HEK293 (cell line): ENCODE measurements around the gene TAF11L14.

Experiments used
- CTCF ChIA-PET: fragments of 350-600 bp; formaldehyde crosslinking; extraction: SDS; loops from one replicate; lab custom pipeline; 2021; ENCODE audit warnings: antibody characterized with exemption; lab: Yijun Ruan, JAX
- POLR2A ChIA-PET: fragments of 300-600 bp; formaldehyde crosslinking; extraction: SDS; loops from one replicate; lab custom pipeline; 2020; ENCODE audit warnings: antibody characterized with exemption, inconsistent platforms; lab: Yijun Ruan, JAX
- H3K27ac ChIP-seq: fragments of 200-500 bp; sonication (Bioruptor generic); 2 replicates; pipeline ENCODE4 v1.5.1; 2014; ENCODE audit warnings: low read depth, low read length, control low read depth, inconsistent platforms; ENCODE audit errors: extremely low read depth
- H3K36me3 ChIP-seq, 2 experiments: fragments of 200-500 bp in 1 of 2; sonication (Bioruptor generic) in 1 of 2; 1 replicate in 1 of 2; 2 replicates in 1 of 2; pipeline ENCODE4 v1.5.1; 2014 to 2017; ENCODE audit warnings: inconsistent platforms in 2 of 2, low read length in 2 of 2; ENCODE audit not compliant: control insufficient read depth in 2 of 2, insufficient read depth in 1 of 2
- H3K4me1 ChIP-seq: fragments of 200-500 bp; sonication (Bioruptor generic); 2 replicates; pipeline ENCODE4 v1.5.1; 2014; ENCODE audit warnings: mild to moderate bottlenecking, low read length, inconsistent platforms; ENCODE audit not compliant: control insufficient read depth, insufficient read depth
- H3K4me3 ChIP-seq: 2 replicates; pipeline ENCODE4 v1.5.1; 2011; ENCODE audit warnings: low read depth, mild to moderate bottlenecking, control low read depth, low read length, moderate library complexity
- H3K9me3 ChIP-seq: fragments of 200-500 bp; sonication (Bioruptor generic); 2 replicates; pipeline ENCODE4 v1.5.1; 2014; ENCODE audit warnings: low read depth, low read length, inconsistent platforms; ENCODE audit not compliant: control insufficient read depth, insufficient read depth
- GLI2 ChIP-seq: fragments of 450-650 bp; formaldehyde crosslinking; IDR thresholded peaks from 2 replicates; pipeline ENCODE4; 2017; ENCODE audit warnings: missing biosample characterization, missing genetic modification characterization, low read depth, borderline replicate concordance
- REPIN1 ChIP-seq: fragments of 450-650 bp; formaldehyde crosslinking; IDR thresholded peaks from 2 replicates; pipeline ENCODE4 v1.5.1; 2017; ENCODE audit warnings: missing biosample characterization, missing genetic modification characterization, low read depth
- ZBTB44 ChIP-seq: fragments of 450-650 bp; IDR thresholded peaks from 2 replicates; pipeline ENCODE4 v1.5.1; 2018; ENCODE audit warnings: missing biosample characterization, mild to moderate bottlenecking, missing genetic modification characterization
- ZBTB8A ChIP-seq: fragments of 450-650 bp; formaldehyde crosslinking; IDR thresholded peaks from 2 replicates; pipeline ENCODE4 v1.5.1; 2016; ENCODE audit warnings: missing biosample characterization, missing genetic modification characterization
- ZNF121 ChIP-seq: fragments of 450-650 bp; formaldehyde crosslinking; IDR thresholded peaks from 2 replicates; pipeline ENCODE4 v1.5.1; 2016; ENCODE audit warnings: missing biosample characterization, missing genetic modification characterization
- ZNF133 ChIP-seq: fragments of 450-650 bp; formaldehyde crosslinking; IDR thresholded peaks from 2 replicates; pipeline ENCODE4 v1.5.1; 2016; ENCODE audit warnings: missing biosample characterization, missing genetic modification characterization
- ZNF155 ChIP-seq: fragments of 450-650 bp; formaldehyde crosslinking; IDR thresholded peaks from 2 replicates; pipeline ENCODE4 v1.5.1; 2016; ENCODE audit warnings: missing biosample characterization, missing genetic modification characterization
- ZNF174 ChIP-seq: fragments of 450-650 bp; formaldehyde crosslinking; IDR thresholded peaks from 2 replicates; pipeline ENCODE4 v1.5.0; 2017; ENCODE audit warnings: missing biosample characterization, mild to moderate bottlenecking, missing genetic modification characterization
- ZNF211 ChIP-seq: fragments of 450-650 bp; formaldehyde crosslinking; IDR thresholded peaks from 2 replicates; pipeline ENCODE4 v1.5.1; 2016; ENCODE audit warnings: low read depth, missing biosample characterization, missing genetic modification characterization
- ZNF248 ChIP-seq: fragments of 450-650 bp; formaldehyde crosslinking; IDR thresholded peaks from 2 replicates; pipeline ENCODE4 v1.5.1; 2017; ENCODE audit warnings: missing biosample characterization, missing genetic modification characterization
- ZNF423 ChIP-seq: fragments of 450-650 bp; formaldehyde crosslinking; IDR thresholded peaks from 2 replicates; pipeline ENCODE4 v1.5.1; 2016; ENCODE audit warnings: missing biosample characterization, missing genetic modification characterization
- ZNF518A ChIP-seq: fragments of 450-650 bp; formaldehyde crosslinking; conservative IDR thresholded peaks from 2 replicates; pipeline ENCODE4 v1.5.1; 2016; ENCODE audit warnings: low read depth, missing biosample characterization, missing genetic modification characterization
- ZNF549 ChIP-seq: fragments of 450-650 bp; IDR thresholded peaks from 2 replicates; pipeline ENCODE4 v1.5.1; 2018; ENCODE audit warnings: missing biosample characterization, missing genetic modification characterization, mild to moderate bottlenecking, inconsistent platforms, moderate library complexity
- ZNF596 ChIP-seq: fragments of 450-650 bp; IDR thresholded peaks from 2 replicates; pipeline ENCODE4 v1.5.0; 2018; ENCODE audit warnings: missing biosample characterization, mild to moderate bottlenecking, missing genetic modification characterization, moderate library complexity
- ZNF600 ChIP-seq: fragments of 450-650 bp; formaldehyde crosslinking; IDR thresholded peaks from 2 replicates; pipeline ENCODE4 v1.5.1; 2016; ENCODE audit warnings: missing biosample characterization, missing genetic modification characterization
- ZSCAN4 ChIP-seq: fragments of 450-650 bp; formaldehyde crosslinking; IDR thresholded peaks from 2 replicates; pipeline ENCODE4 v1.5.1; 2017; ENCODE audit warnings: missing biosample characterization, missing genetic modification characterization
- TF ChIP-seq, protein P1 (sequence below): fragments of 450-650 bp; formaldehyde crosslinking; IDR thresholded peaks from 2 replicates; pipeline ENCODE4 v1.5.1; 2016; ENCODE audit warnings: missing biosample characterization, missing genetic modification characterization, borderline replicate concordance
- TF ChIP-seq, protein P2 (sequence below): fragments of 450-650 bp; formaldehyde crosslinking; IDR thresholded peaks from 2 replicates; pipeline ENCODE4 v1.5.1; 2016; ENCODE audit warnings: missing biosample characterization, missing genetic modification characterization

Gene TAF11L14

GRCh38 chr5:17619354-17619753 lies 14.9 kb upstream of the TAF11L14 start:
- POLR2A ChIA-PET = interaction anchor here (0.6 kb wide), 1 partner anchor 402 kb away, joined by 3 read pairs; no protein-coding TSS in a partner anchor
- TF ChIP-seq ZBTB8A (tag by site-specific recombination) (no peak), GLI2 (no peak), ZNF549 (tag by site-specific recombination) (no peak), ZNF174 (tag by site-specific recombination) (no peak), ZNF211 (tag by site-specific recombination) (no peak), ZNF423 (tag by site-specific recombination) (no peak), ZNF518A (tag by site-specific recombination) (no peak), ZNF155 (tag by site-specific recombination) (no peak), ZNF596 (tag by site-specific recombination) (no peak), ZNF133 (tag by site-specific recombination) (no peak), ZNF248 (tag by site-specific recombination) (no peak), ZBTB44 (tag by site-specific recombination) (no peak), ZSCAN4 (tag by site-specific recombination) (no peak), REPIN1 (tag by site-specific recombination) (no peak), ZNF600 (no peak), ZNF121 (tag by site-specific recombination) (no peak)
- TF ChIP-seq, protein P1, sequence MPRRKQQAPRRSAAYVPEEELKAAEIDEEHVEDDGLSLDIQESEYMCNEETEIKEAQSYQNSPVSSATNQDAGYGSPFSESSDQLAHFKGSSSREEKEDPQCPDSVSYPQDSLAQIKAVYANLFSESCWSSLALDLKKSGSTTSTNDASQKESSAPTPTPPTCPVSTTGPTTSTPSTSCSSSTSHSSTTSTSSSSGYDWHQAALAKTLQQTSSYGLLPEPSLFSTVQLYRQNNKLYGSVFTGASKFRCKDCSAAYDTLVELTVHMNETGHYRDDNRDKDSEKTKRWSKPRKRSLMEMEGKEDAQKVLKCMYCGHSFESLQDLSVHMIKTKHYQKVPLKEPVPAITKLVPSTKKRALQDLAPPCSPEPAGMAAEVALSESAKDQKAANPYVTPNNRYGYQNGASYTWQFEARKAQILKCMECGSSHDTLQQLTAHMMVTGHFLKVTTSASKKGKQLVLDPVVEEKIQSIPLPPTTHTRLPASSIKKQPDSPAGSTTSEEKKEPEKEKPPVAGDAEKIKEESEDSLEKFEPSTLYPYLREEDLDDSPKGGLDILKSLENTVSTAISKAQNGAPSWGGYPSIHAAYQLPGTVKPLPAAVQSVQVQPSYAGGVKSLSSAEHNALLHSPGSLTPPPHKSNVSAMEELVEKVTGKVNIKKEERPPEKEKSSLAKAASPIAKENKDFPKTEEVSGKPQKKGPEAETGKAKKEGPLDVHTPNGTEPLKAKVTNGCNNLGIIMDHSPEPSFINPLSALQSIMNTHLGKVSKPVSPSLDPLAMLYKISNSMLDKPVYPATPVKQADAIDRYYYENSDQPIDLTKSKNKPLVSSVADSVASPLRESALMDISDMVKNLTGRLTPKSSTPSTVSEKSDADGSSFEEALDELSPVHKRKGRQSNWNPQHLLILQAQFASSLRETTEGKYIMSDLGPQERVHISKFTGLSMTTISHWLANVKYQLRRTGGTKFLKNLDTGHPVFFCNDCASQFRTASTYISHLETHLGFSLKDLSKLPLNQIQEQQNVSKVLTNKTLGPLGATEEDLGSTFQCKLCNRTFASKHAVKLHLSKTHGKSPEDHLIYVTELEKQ (tag by site-specific recombination) = no peak
- TF ChIP-seq, protein P2, sequence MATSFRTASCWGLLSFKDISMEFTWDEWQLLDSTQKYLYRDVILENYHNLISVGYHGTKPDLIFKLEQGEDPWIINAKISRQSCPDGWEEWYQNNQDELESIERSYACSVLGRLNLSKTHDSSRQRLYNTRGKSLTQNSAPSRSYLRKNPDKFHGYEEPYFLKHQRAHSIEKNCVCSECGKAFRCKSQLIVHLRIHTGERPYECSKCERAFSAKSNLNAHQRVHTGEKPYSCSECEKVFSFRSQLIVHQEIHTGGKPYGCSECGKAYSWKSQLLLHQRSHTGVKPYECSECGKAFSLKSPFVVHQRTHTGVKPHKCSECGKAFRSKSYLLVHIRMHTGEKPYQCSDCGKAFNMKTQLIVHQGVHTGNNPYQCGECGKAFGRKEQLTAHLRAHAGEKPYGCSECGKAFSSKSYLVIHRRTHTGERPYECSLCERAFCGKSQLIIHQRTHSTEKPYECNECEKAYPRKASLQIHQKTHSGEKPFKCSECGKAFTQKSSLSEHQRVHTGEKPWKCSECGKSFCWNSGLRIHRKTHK (tag by site-specific recombination) = no peak
- Histone ChIP-seq H3K36me3 (no peaks in the 10 kb centered on the region), H3K4me1 (no peaks in the 10 kb centered on the region), H3K9me3 (no peaks in the 10 kb centered on the region), H3K27ac (no peak overlapping the region), H3K4me3 (no peak overlapping the region)
- CTCF ChIA-PET = no interaction called here
